ENCODE measurements around the gene KREMEN1. TPM values are rescaled to one million over a fixed set of nuclear protein-coding genes. Genes with fewer than 3 reads are reported as not detected.

Gene KREMEN1
- total and polyA plus RNA-seq, 9 of the 15 experiments (the other 6 are each of a cell fraction or from before 2014, with no cell fraction given), result 0.69 to 11.5 (median 4.3) TPM

GRCh38 chr22:29195964-29196666 lies 123.3 kb downstream of the KREMEN1 start (continued):
- TF ChIP-seq GTF3C2 (IDR thresholded peaks at IDR 0.05; ENCODE audit: borderline replicate concordance, extremely low read depth, insufficient read length), result no peak
- peak; percentile 62 for TF ChIP-seq RBFOX2 (IDR thresholded peaks at IDR 0.05; ENCODE audit: low read depth, low read length)
- no peak for TF ChIP-seq HNRNPL (IDR thresholded peaks at IDR 0.05; ENCODE audit: low read depth, low read length)
- TF ChIP-seq KLF10 (CRISPR knock-in tag; IDR thresholded peaks at IDR 0.05), result no peak
- TF ChIP-seq NFIC (IDR thresholded peaks at IDR 0.05), result 0 out of 2 replicates have a peak, but pooled peaks have one; percentile 7
- no peak for TF ChIP-seq MNT (conservative IDR thresholded peaks at IDR 0.05)
- peak; percentile 54; the same call in 1 of the 2 replicates for TF ChIP-seq IRF9 (tag; IDR thresholded peaks at IDR 0.05)
- 0 out of 2 replicates have a peak, but pooled peaks have one; percentile 42 for TF ChIP-seq PHF21A (IDR thresholded peaks at IDR 0.05; ENCODE audit: borderline replicate concordance, low read depth)
- no peak for TF ChIP-seq ZNF695 (CRISPR knock-in tag; IDR thresholded peaks at IDR 0.05)
- TF ChIP-seq MTA2 (IDR thresholded peaks at IDR 0.05; ENCODE audit: low read depth), result no peak
- 0 out of 2 replicates have a peak, but pooled peaks have one; percentile 0 for TF ChIP-seq L3MBTL2 (IDR thresholded peaks at IDR 0.05)
- no peak for TF ChIP-seq ARNT (IDR thresholded peaks at IDR 0.05)
- TF ChIP-seq POLR2B (IDR thresholded peaks at IDR 0.05; ENCODE audit: low read depth, partially characterized antibody), result peak; percentile 38
- no peak for TF ChIP-seq RBM15 (IDR thresholded peaks at IDR 0.05; ENCODE audit: insufficient read depth, low read length)
- no peak for TF ChIP-seq E2F3 (CRISPR knock-in tag; IDR thresholded peaks at IDR 0.05)
- no peak for TF ChIP-seq NR2C2 (CRISPR knock-in tag; IDR thresholded peaks at IDR 0.05)
- TF ChIP-seq NR2C2 (tag; IDR thresholded peaks at IDR 0.05), result 0 out of 2 replicates have a peak, but pooled peaks have one; percentile 24
- no peak for TF ChIP-seq ZNF639 (CRISPR knock-in tag; conservative IDR thresholded peaks at IDR 0.05 in 1 of 2, IDR thresholded peaks at IDR 0.05 in 1 of 2)
- TF ChIP-seq PYGO2 (tag; IDR thresholded peaks at IDR 0.05), result no peak
